Measurements from ENCODE around the gene DUX4. TPM values are rescaled to one million over a fixed set of nuclear protein-coding genes. Genes with fewer than 3 reads are reported as not detected.
"Not testable (repeated sequence)": the region's sequence is repeated elsewhere in the genome, so short reads cannot be mapped to it uniquely, and the experiment has no call there.

The DUX4 gene
- total RNA-seq, result not detected

GRCh38 chr4:190173428-190173827 is at the start of gene DUX4:
TSS of gene DUX4 (plus strand) at chr4:190173774. CDS start at chr4:190173774, 0 bp downstream.
- intact Hi-C loops (cut with DNase I); H3K4me1 ChIP-seq; DNase-seq: not testable (repeated sequence)

GRCh38 chr4:190175436-190175835 is 1.9 kb downstream of the DUX4 start:
- WGBS, 2 donors, result no CpG with 5 or more reads among the region's 33 CpGs

More at GRCh38 chr4:190173428-190173827, at the start of gene DUX4:
- WGBS, 2 donors, result no CpG with 5 or more reads among the region's 32 CpGs
- not testable (repeated sequence) for H3K27ac ChIP-seq, H3K36me3 ChIP-seq, H3K9me3 ChIP-seq, H3K4me3 ChIP-seq, H3K27me3 ChIP-seq

GRCh38 chr4:190177727-190178605 is 4.4 kb downstream of the DUX4 start:
- H3K4me3 ChIP-seq; H3K36me3 ChIP-seq; intact Hi-C loops (cut with DNase I); H3K27ac ChIP-seq; H3K27me3 ChIP-seq; H3K9me3 ChIP-seq; H3K4me1 ChIP-seq; DNase-seq: not testable (repeated sequence)
- WGBS, 2 donors, result 31 to 37% methylated on average over 4 to 5 of the region's 6 CpGs

More at GRCh38 chr4:190175436-190175835, 1.9 kb downstream of the DUX4 start:
- H3K27ac ChIP-seq; intact Hi-C loops (cut with DNase I); H3K4me1 ChIP-seq; H3K27me3 ChIP-seq; H3K9me3 ChIP-seq; H3K36me3 ChIP-seq; DNase-seq; H3K4me3 ChIP-seq: not testable (repeated sequence)

- intact Hi-C loops (cut with DNase I); H3K9me3 ChIP-seq; H3K4me3 ChIP-seq; H3K36me3 ChIP-seq; H3K27me3 ChIP-seq; H3K27ac ChIP-seq; H3K4me1 ChIP-seq; DNase-seq: not testable (repeated sequence)
- 14 to 20% methylated on average over 3 to 4 of the region's 4 CpGs for WGBS, 2 donors
Measured at GRCh38 chr4:190178606-190178990, 5.0 kb downstream of the DUX4 start.

- H3K9me3 ChIP-seq; intact Hi-C loops (cut with DNase I); H3K27me3 ChIP-seq; DNase-seq; H3K27ac ChIP-seq; H3K4me1 ChIP-seq; H3K36me3 ChIP-seq; H3K4me3 ChIP-seq: not testable (repeated sequence)
- 25 to 41% methylated on average over 2 of the region's 2 CpGs for WGBS, 2 donors
Measured at GRCh38 chr4:190179030-190179739, 5.6 kb downstream of the DUX4 start.

- H3K27me3 ChIP-seq; DNase-seq; H3K4me1 ChIP-seq; H3K9me3 ChIP-seq; H3K27ac ChIP-seq; intact Hi-C loops (cut with DNase I); H3K4me3 ChIP-seq; H3K36me3 ChIP-seq: not testable (repeated sequence)
- 8 to 20% methylated on average over 1 of the region's 2 CpGs for WGBS, 2 donors
Measured at GRCh38 chr4:190179740-190180094, 6.1 kb downstream of the DUX4 start.

- intact Hi-C loops (cut with DNase I); H3K36me3 ChIP-seq: not testable (repeated sequence)
- no CpG with 5 or more reads among the region's 1 CpG for WGBS, 2 donors
Measured at GRCh38 chr4:190180947-190181346, 7.4 kb downstream of the DUX4 start.

GRCh38 chr4:190181481-190182100 is 8.0 kb downstream of the DUX4 start:
- intact Hi-C loops (cut with DNase I); DNase-seq; H3K36me3 ChIP-seq; H3K27me3 ChIP-seq; H3K27ac ChIP-seq; H3K9me3 ChIP-seq; H3K4me1 ChIP-seq; H3K4me3 ChIP-seq: not testable (repeated sequence)
- 42% methylated on average over 3 of the region's 7 CpGs; no CpG with 5 or more reads in 1 of the 2 donors for WGBS, 2 donors

More at GRCh38 chr4:190180947-190181346, 7.4 kb downstream of the DUX4 start:
- not testable (repeated sequence) for H3K9me3 ChIP-seq, DNase-seq, H3K27me3 ChIP-seq, H3K4me1 ChIP-seq, H3K27ac ChIP-seq, H3K4me3 ChIP-seq

GRCh38 chr4:190203510-190203909 is 29.9 kb downstream of the DUX4 start:
- DNase-seq; H3K9me3 ChIP-seq; H3K27ac ChIP-seq; H3K4me3 ChIP-seq; H3K27me3 ChIP-seq; H3K36me3 ChIP-seq; H3K4me1 ChIP-seq; intact Hi-C loops (cut with DNase I): not testable (repeated sequence)
- WGBS, 2 donors, result 94 to 95% methylated on average over 27 to 39 of the region's 73 CpGs

Small RNA genes within 50 kb of the gene (small RNA-seq; reads per million reads assigned to genes)
- 0 reads per million in 4 donors for gene AC215524.1

Other genes with a start within 250 kb of the DUX4 start
- 10 to 100 TPM; 29.7 to 45.5 (median 34.2) TPM for gene FRG1, start 232.9 kb upstream of the DUX4 start, total RNA-seq
- gene FRG2, start 146.5 kb upstream of the DUX4 start, total RNA-seq, result not detected
- gene DBET, start 109.3 kb upstream of the DUX4 start, total RNA-seq, result not detected